ENCODE data around the gene CCDC142.
"Not testable (repeated sequence)": the region's sequence is repeated elsewhere in the genome, so short reads cannot be mapped to it uniquely, and the experiment has no call there.

Gene CCDC142

DNA sequence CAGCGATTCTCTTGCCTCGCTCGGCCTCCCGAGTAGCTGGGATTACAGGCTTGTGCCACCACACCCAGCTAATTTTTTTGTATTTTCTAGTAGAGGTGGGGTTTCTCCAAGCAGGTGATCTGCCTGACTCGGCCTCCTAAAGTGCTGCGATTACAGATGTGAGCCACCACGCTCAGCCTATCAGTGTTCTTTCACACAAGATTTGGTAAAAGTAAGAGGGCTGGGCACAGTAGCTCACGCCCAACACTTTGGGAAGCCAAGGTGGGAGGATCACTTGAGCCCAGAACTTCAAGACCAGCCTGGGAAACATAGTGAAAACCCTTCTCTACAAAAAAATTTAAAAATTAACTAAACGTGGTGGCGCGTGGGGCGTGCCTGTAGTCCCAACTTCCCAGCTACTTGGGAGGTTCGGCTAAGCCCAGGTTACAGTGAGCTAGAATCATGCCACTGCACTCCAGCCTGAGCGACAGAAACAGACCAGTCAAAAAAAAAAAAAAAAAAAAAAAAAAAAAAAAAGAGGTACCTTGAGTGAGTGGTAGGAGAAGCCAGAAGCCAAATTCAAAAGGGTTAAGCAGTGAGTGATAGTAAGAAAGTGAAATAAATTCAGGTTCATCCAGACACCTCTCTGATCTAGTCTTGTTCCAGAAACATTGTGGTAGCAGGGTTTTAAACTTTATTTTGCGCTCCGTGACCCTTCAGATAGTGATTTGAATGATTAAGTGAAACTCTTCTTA is 11.3 kb downstream of the CCDC142 start:
- no peak for DNase-seq (ENCODE audit: low read depth in 1 of 2, low spot score in 1 of 2)

DNA sequence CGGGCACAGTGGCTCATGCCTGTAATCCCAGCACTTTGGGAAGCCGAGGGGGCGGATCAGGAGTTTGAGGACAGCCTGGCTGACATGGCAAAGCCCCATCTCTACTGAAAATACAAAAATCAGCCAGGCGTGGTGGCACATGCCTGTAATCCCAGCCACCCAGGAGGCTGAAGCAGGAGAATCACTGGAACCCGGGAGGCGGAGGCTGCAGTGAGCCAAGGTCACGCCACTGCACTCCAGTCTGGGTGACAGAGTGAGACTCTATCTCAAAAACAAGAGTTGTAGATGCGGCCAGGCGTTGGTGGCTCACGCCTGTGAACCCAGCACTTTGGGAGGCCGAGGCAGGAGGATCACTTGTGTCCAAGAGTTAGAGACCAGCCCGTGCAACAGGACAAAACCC is 12.1 kb downstream of the CCDC142 start:
- DNase-seq (ENCODE audit: low read depth in 1 of 2, low spot score in 1 of 2) = not testable (repeated sequence)

GRCh38 chr2:74464406-74464805 is 18.4 kb downstream of the CCDC142 start:
- no peak for DNase-seq (ENCODE audit: low read depth in 1 of 2, low spot score in 1 of 2)

DNA sequence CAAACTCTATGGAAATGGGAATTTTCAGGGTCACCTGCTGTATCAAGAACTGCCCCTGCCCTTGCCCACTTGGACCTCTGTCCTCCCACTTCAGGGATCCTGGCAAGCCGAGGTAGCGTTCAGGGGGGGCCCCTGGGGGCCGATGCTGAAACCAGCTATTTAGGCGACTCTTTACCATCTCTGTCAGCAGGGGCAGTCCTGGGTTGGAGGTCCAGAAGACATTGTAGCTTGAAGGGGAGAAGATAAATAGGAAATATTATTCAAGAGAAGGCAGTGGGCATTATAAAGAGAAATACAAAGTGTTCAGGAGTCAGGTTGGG is 20.1 kb downstream of the CCDC142 start:
- no peak for DNase-seq (ENCODE audit: low read depth in 1 of 2, low spot score in 1 of 2)

- DNase-seq (ENCODE audit: low read depth in 1 of 2, low spot score in 1 of 2) = no peak
Observed at GRCh38 chr2:74462054-74462785, 20.6 kb downstream of the CCDC142 start.

DNA sequence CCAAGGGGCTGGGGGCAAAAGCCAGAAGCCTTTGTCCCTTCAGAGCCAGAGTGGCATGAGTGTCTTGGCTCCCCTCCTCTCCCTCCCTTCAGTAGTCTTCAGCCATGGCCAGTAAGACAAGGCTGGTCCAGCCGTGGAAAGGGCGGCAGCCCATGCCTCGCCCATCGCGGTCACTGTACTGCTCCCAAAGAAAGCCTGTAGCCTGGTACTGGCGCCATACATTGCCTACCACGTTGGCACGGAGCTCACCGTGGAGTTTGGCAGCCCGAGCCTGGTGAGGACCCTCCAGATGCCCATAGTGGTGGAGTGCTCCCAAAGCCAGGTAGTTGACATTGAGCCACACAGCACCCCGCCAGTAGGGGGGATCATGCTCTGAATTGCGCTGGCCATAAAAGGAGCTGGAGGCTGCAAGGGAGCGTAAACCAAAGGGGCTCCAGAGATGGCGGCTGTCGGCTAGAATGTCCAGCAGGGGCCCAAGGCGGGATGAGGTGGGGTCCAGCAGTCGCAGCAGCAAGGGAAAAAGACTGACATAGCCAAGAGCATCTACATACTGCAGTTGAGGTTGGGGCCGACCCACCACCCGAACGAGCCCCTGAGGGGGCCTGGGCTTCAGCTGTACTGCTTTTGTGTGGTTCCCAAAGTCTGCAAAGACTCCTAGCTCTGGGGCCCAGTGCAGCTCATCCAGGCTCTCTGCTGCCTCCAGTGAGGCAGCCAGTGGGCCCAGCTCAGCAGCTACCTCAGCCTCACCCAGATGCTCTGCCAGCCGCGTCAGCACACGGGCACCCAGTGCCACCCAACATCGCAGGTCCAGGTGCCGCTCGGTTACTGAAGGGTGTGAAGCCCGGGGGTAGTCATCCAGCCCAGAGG is 21.4 kb downstream of the CCDC142 start:
- DNase-seq (ENCODE audit: low read depth in 1 of 2, low spot score in 1 of 2) = no peak

DNA sequence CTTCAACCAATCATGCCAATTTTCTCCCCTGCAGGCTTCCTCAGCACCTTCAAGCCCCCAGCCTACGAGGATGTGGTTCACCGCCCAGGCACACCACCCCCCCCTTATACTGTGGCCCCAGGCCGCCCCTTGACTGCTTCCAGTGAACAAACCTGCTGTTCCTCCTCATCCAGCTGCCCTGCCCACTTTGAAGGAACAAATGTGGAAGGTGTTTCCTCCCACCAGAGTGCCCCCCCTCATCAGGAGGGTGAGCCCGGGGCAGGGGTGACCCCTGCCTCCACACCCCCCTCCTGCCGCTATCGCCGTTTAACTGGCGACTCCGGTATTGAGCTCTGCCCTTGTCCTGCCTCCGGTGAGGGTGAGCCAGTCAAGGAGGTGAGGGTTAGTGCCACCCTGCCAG is 22.6 kb downstream of the CCDC142 start:
- not testable (repeated sequence) for DNase-seq (ENCODE audit: low read depth in 1 of 2, low spot score in 1 of 2)

GRCh38 chr2:74459503-74460118 is 23.2 kb downstream of the CCDC142 start:
- DNase-seq (ENCODE audit: low read depth in 1 of 2, low spot score in 1 of 2) = not testable (repeated sequence)

DNA sequence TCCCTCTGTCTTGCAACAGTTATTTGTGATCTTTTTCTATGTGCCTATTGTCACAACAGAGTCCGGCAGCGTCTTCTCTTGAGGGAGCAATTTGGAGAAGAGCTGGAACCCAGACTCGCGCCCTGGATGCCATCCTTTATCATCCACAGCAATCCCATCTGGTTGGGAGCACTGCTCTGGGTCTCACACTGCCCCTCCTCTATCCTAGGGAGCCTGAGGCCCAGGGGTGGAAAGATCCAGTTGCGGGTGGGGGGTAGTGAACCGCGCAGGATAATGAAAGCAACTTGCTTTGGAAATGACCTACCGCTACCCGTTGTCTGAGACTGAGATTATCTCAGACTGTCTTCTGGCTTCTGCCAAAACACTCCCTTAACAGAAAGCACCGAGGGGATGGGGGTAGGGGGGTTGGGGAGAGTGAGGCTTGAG is 23.8 kb downstream of the CCDC142 start:
- no peak for DNase-seq (ENCODE audit: low read depth in 1 of 2, low spot score in 1 of 2)

- peak; percentile 90 to 99 for DNase-seq (ENCODE audit: low read depth in 1 of 2, low spot score in 1 of 2)
Observed at GRCh38 chr2:74458132-74458937, 24.5 kb downstream of the CCDC142 start, which contains the start of gene WBP1. Gene WBP1, plus strand, starts transcription at chr2:74458438. Its CDS starts 165 bp downstream, at chr2:74458603.

DNA sequence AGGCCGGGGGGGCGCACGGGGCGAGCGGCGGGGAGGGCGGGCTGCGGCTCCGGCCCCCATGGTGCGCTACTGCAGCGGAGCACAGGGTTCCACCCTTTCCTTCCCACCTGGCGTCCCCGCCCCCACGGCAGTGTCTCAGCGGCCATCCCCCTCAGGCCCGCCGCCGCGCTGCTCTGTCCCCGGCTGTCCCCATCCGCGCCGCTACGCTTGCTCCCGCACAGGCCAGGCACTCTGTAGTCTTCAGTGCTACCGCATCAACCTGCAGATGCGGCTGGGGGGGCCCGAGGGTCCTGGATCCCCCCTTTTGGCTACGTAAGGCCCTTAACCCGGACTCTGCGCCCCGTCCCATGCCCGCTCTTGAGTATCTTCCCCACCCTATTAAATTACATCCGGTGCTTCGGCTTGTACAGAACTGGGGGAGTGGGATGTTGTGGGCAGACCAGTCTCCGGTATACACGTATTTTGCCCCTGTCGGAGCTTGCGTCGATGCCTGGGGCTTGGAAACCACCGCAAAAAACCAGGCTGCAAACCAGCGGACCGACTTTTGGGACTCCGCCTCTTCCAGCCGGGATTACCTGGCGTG is 25.2 kb downstream of the CCDC142 start:
- peak; percentile 62 to 67 for DNase-seq (ENCODE audit: low read depth in 1 of 2, low spot score in 1 of 2)

DNA sequence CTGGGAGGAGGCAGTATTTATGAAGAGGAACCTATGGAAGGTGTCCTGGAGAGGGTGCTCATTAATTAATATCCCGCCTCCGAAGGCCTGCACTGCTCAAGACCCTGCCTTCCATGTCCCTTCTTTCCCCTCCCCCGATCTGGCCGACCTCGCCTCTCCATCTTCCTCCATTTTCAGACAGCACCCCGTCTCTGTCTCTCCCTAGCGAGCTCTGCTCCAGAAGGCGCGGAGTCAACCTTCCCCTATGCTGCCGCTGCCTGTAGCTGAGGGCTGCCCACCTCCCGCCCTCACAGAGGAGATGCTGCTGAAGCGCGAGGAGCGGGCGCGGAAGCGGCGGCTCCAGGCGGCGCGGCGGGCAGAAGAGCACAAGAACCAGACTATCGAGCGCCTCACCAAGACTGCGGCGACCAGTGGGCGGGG is 25.7 kb downstream of the CCDC142 start:
- no peak for DNase-seq (ENCODE audit: low read depth in 1 of 2, low spot score in 1 of 2)

- DNase-seq (ENCODE audit: low read depth in 1 of 2, low spot score in 1 of 2) = peak; percentile 96 to 98
Observed at GRCh38 chr2:74454654-74455511, 27.9 kb downstream of the CCDC142 start, which contains the start of gene INO80B. Gene INO80B, plus strand, starts transcription at chr2:74455087. Its CDS starts 30 bp downstream, at chr2:74455117.

DNA sequence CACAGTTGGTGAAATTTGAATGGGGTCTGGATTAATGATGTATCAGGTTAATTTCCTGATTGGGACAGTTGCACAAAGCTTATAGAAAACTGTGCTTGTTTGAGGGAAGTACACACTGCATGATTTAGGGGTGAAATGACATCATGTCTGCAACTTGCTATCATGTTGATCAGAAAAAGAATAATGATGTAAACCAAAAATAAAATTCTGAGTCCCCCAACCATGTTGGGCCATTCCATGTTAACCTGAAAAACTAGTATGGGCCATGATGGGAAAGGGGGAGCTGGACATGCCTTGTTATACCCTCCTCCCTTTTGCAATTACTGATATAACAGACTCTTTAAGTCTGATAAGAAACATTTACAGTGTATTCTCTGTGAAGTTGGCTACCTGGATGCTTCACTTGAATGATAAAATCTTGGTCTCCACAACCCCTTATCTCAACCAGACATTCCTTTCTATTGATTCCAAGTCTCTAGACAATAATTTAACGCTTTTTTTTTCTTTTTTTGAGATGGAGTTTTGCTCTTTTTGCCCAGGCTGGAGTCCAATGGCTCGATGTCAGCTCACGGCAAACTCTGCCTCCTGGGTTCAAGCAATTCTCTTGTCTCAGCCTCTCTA is 32.1 kb downstream of the CCDC142 start:
- DNase-seq (ENCODE audit: low read depth in 1 of 2, low spot score in 1 of 2) = no peak

GRCh38 chr2:74448771-74449170 is 34.0 kb downstream of the CCDC142 start:
- no peak for DNase-seq (ENCODE audit: low read depth in 1 of 2, low spot score in 1 of 2)

DNA sequence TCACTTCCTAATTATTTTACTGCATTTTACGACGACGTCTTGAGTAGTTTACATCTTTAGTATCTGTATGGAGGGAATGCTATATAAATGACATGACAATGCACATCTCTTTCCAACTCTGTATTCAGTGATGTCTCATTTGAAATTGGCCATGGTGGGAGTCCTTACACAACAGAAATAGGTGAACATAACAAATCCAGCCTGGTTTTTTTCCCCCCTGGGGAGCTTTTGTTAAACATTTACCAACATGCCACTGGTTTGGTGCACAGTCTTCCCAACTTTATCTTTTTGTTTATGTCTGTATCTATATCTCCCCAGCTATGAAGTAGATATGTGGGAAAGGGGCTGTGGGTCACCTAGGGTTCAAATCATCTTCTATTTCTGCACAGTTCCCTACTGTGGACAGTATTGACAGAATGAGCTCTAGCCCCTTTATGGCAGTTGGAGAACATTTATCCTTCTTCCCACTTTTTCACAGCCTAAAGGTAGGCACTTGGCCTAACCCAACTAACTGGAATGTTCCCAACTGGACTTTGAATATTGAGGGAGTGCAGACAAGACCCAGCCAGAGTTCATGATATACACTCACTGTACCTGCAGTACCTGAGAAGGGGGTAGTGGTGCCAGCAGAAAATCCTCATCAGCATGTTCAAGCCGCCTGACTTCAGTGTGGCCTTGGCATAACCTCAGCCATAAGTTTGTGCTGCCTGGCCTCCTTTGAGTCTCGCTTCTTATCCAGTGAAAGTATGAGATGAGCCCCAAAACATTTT is 35.4 kb downstream of the CCDC142 start:
- DNase-seq (ENCODE audit: low read depth in 1 of 2, low spot score in 1 of 2) = no peak

DNA sequence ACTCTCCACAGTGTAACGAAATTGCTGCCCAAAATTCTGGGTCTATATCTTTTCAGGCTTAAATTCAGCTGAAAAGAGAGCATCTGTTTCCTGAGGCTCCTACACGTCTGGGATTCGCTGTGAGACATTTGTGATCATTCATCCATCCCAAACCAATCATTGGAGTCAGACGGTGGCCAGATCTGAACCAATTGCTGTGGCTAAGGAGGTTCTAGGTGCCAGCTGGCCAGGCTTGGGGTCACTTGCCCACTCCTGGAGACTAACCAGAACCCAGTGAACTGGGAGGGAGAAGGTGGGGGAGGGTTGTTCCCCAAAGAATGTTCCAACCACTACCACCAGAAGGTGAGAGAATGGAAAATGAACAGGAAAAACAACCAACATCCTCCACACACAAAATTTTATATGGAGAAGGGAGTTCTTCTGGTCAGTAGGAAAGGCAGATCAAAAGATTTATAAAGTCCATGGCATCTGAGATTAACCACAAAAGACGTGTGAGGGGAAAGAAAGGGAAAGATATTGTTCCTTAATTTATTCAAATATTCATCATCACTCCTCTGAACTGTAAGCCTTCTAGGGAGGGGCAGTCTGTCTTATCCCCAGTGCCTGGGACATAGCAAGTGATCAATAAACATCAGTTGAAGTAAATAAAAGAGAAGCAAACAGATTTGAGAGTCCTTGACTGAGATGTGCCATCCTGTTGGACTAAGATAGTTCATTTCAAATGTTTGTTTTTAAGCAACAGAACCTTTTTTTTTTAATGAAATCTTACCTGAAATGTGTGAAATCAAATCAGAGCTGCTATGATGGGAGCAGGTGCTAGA is 38.1 kb downstream of the CCDC142 start:
- DNase-seq (ENCODE audit: low read depth in 1 of 2, low spot score in 1 of 2) = no peak

Measured in activated CD4-positive, alpha-beta T cell treated with anti-CD3 and anti-CD28 coated beads, Interleukin-2, amount 50 U/mL, for 24 hours (primary cell).